ENCODE data around the gene PNPLA7.
"Not testable (repeated sequence)": the region's sequence is repeated elsewhere in the genome, so short reads cannot be mapped to it uniquely, and the experiment has no call there.

The PNPLA7 gene

GRCh38 chr9:137513801-137514570, 36.2 kb downstream of the PNPLA7 start:
- not testable (repeated sequence) for DNase-seq (ENCODE audit: low spot score)

GRCh38 chr9:137513136-137513535, 37.1 kb downstream of the PNPLA7 start:
- not testable (repeated sequence) for DNase-seq (ENCODE audit: low spot score)

GRCh38 chr9:137511758-137512463, 38.3 kb downstream of the PNPLA7 start:
- no peak for DNase-seq (ENCODE audit: low spot score)

- not testable (repeated sequence) for DNase-seq (ENCODE audit: low spot score)
Measured at GRCh38 chr9:137511126-137511525, 39.1 kb downstream of the PNPLA7 start.

GRCh38 chr9:137509198-137509597, 41.0 kb downstream of the PNPLA7 start:
- no peak for DNase-seq (ENCODE audit: low spot score)

- DNase-seq (ENCODE audit: low spot score) = no peak
Measured at GRCh38 chr9:137506702-137507171, 43.5 kb downstream of the PNPLA7 start.

- no peak for DNase-seq (ENCODE audit: low spot score)
Measured at GRCh38 chr9:137506274-137506673, 43.9 kb downstream of the PNPLA7 start.

GRCh38 chr9:137505421-137506140, 44.6 kb downstream of the PNPLA7 start:
- DNase-seq (ENCODE audit: low spot score) = no peak

- DNase-seq (ENCODE audit: low spot score) = no peak
Measured at GRCh38 chr9:137504432-137504777, 45.8 kb downstream of the PNPLA7 start.

GRCh38 chr9:137502008-137502911, 47.9 kb downstream of the PNPLA7 start:
- DNase-seq (ENCODE audit: low spot score) = peak; percentile 73

GRCh38 chr9:137501457-137501856, 48.7 kb downstream of the PNPLA7 start:
- DNase-seq (ENCODE audit: low spot score) = no peak

- no peak for DNase-seq (ENCODE audit: low spot score)
Measured at GRCh38 chr9:137500666-137501397, 49.4 kb downstream of the PNPLA7 start.

- DNase-seq (ENCODE audit: low spot score) = no peak
Measured at GRCh38 chr9:137499858-137500661, 50.1 kb downstream of the PNPLA7 start.

GRCh38 chr9:137499416-137499815, 50.8 kb downstream of the PNPLA7 start:
- DNase-seq (ENCODE audit: low spot score) = no peak

GRCh38 chr9:137498720-137499150, 51.5 kb downstream of the PNPLA7 start:
- no peak for DNase-seq (ENCODE audit: low spot score)

- DNase-seq (ENCODE audit: low spot score) = no peak
Measured at GRCh38 chr9:137497921-137498719, 52.1 kb downstream of the PNPLA7 start.

- DNase-seq (ENCODE audit: low spot score) = no peak
Measured at GRCh38 chr9:137496601-137497375, 53.4 kb downstream of the PNPLA7 start.

GRCh38 chr9:137494550-137495351, 55.5 kb downstream of the PNPLA7 start:
- DNase-seq (ENCODE audit: low spot score) = no peak
